HepG2 (cell line): Measurements from ENCODE around the gene SLC25A25. TPM values are rescaled to one million over a fixed set of nuclear protein-coding genes. Genes with fewer than 3 reads are reported as not detected.

Source experiments
- ATAC-seq: fragments of 200-7000 bp; cut with Tn5 transposase; 3 replicates; pipeline ENCODE4 v1.9.1; 2020; ENCODE audit warnings: mild to moderate bottlenecking, moderate library complexity
- BruUV-seq: library from RNA; stranded (reverse); fragments of 400-500 nt; replicated peaks from 2 replicates; lab custom pipeline; 2021; lab: Mats Ljungman, UMichigan
- CTCF ChIA-PET: fragments of 300-600 bp; formaldehyde crosslinking; extraction: SDS; loops from one replicate; lab custom pipeline; 2021; ENCODE audit warnings: low total read pairs, inconsistent platforms, low intra/inter-chr PET ratio; lab: Yijun Ruan, JAX
- POLR2A ChIA-PET: fragments of 350-600 bp; sonication (Branson Sonifier 250); formaldehyde crosslinking; loops from one replicate; lab custom pipeline; 2020; ENCODE audit warnings: antibody characterized with exemption, inconsistent platforms; lab: Yijun Ruan, JAX
- DNase-seq: peaks from one replicate; pipeline ENCODE4 v3.0.0-alpha.2; 2015; ENCODE audit warnings: low spot score
- FAIRE-seq: peaks from 3 replicates; lab custom pipeline; 2011; peaks lifted over from hg19 to GRCh38; lab: Jason Lieb, UNC
- H2AFZ ChIP-seq: one replicate; pipeline ENCODE4 v1.6.1; 2011; ENCODE audit warnings: low read length, inconsistent platforms
- H3K27ac ChIP-seq: fragments of 300-600 bp; 3 replicates; pipeline ENCODE4 v1.8.0; 2011; ENCODE audit warnings: mixed run types, mild to moderate bottlenecking, mixed read lengths, low read length, inconsistent platforms; ENCODE audit not compliant: insufficient read depth; ENCODE audit errors: extremely low read length
- H3K27me3 ChIP-seq, 2 experiments: fragments of 200-600 bp in 1 of 2; 2 replicates in 1 of 2; 3 replicates in 1 of 2; pipeline versions ENCODE4 v1.6.0 to v1.8.0; 2011; ENCODE audit warnings: low read length in 2 of 2, mild to moderate bottlenecking in 2 of 2, moderate library complexity in 2 of 2, inconsistent platforms in 1 of 2; ENCODE audit not compliant: insufficient read depth in 2 of 2, control insufficient read depth in 1 of 2
- H3K36me3 ChIP-seq, 2 experiments: fragments of 200-600 bp in 1 of 2; replicated peaks in 1 of 2; 2 replicates in 1 of 2; 3 replicates in 1 of 2; pipeline versions ENCODE4 v1.5.1 to v1.8.0; 2011; ENCODE audit warnings: low read length in 2 of 2, inconsistent platforms in 1 of 2; ENCODE audit not compliant: insufficient read depth in 2 of 2, control insufficient read depth in 1 of 2
- H3K4me1 ChIP-seq: 2 replicates; pipeline ENCODE4 v1.5.1; 2012; ENCODE audit warnings: low read length, inconsistent platforms; ENCODE audit not compliant: insufficient read depth
- H3K4me2 ChIP-seq: 2 replicates; pipeline ENCODE4 v1.6.0; 2011; ENCODE audit warnings: low read depth, low read length, inconsistent platforms
- H3K4me3 ChIP-seq, 3 experiments: fragments of 200-600 bp in 1 of 3; sonication (generic), shearing (Covaris generic) in 1 of 3; replicated peaks in 1 of 3; 2 replicates each; pipeline ENCODE4 v1.5.1; 2011 to 2016; ENCODE audit warnings: low read length in 3 of 3, inconsistent platforms in 2 of 3, low read depth in 2 of 3, mild to moderate bottlenecking in 2 of 3, control low read depth in 1 of 3, mixed read lengths in 1 of 3; ENCODE audit not compliant: insufficient read depth in 1 of 3
- H3K79me2 ChIP-seq: one replicate; pipeline ENCODE4 v1.6.1; 2011; ENCODE audit warnings: low read length, inconsistent platforms; ENCODE audit not compliant: insufficient read depth
- H3K9ac ChIP-seq: 2 replicates; pipeline ENCODE4 v1.6.0; 2011; ENCODE audit warnings: mild to moderate bottlenecking, low read depth, low read length, inconsistent platforms; ENCODE audit not compliant: insufficient read depth
- H3K9me3 ChIP-seq: 2 replicates; pipeline ENCODE4 v1.5.1; 2012; ENCODE audit warnings: mild to moderate bottlenecking, low read length
- H4K20me1 ChIP-seq: 2 replicates; pipeline ENCODE4 v1.6.0; 2011; ENCODE audit warnings: inconsistent platforms, mild to moderate bottlenecking, low read length, moderate library complexity; ENCODE audit not compliant: insufficient read depth
- ARNT ChIP-seq: fragments of 450-650 bp; IDR thresholded peaks from 2 replicates; pipeline ENCODE4 v1.6.1; 2017
- CC2D1A ChIP-seq: sonication (generic); formaldehyde crosslinking; IDR thresholded peaks from 2 replicates; pipeline ENCODE4 v1.8.1; 2023; ENCODE audit warnings: mild to moderate bottlenecking, missing genetic modification reagents
- CREB1 ChIP-seq, 2 experiments: fragments of 450-650 bp in 1 of 2; IDR thresholded peaks; 2 replicates each; pipeline ENCODE4 v1.6.1; 2016 to 2017; ENCODE audit warnings: control low read depth in 1 of 2, mild to moderate bottlenecking in 1 of 2, missing compliant biosample characterization in 1 of 2, missing genetic modification characterization in 1 of 2
- CREM ChIP-seq, 2 experiments: sonication (generic) in 1 of 2; formaldehyde crosslinking in 1 of 2; IDR thresholded peaks; 2 replicates each; pipeline versions ENCODE4 v1.4.0 to v1.6.1; 2016 to 2020; ENCODE audit warnings: antibody characterized with exemption in 1 of 2, mild to moderate bottlenecking in 1 of 2, missing genetic modification reagents in 1 of 2
- FOSL1 ChIP-seq: sonication (generic); formaldehyde crosslinking; IDR thresholded peaks from 2 replicates; pipeline ENCODE4 v1.9.0; 2021; ENCODE audit warnings: missing genetic modification reagents, borderline replicate concordance
- GATAD1 ChIP-seq: IDR thresholded peaks from 2 replicates; pipeline ENCODE4 v1.6.1; 2016; ENCODE audit warnings: missing genetic modification reagents, missing compliant biosample characterization
- GATAD2A ChIP-seq: IDR thresholded peaks from 2 replicates; pipeline ENCODE4 v1.6.1; 2016
- GLI4 ChIP-seq: sonication (generic); formaldehyde crosslinking; IDR thresholded peaks from 2 replicates; pipeline ENCODE4 v1.5.1; 2020; ENCODE audit warnings: missing genetic modification reagents, mild to moderate bottlenecking, moderate library complexity, borderline replicate concordance
- MEIS2 ChIP-seq: sonication (generic); formaldehyde crosslinking; IDR thresholded peaks from 2 replicates; pipeline ENCODE4 v1.9.0; 2021; ENCODE audit warnings: mild to moderate bottlenecking, missing genetic modification reagents
- NFATC3 ChIP-seq: sonication (generic); formaldehyde crosslinking; IDR thresholded peaks from 2 replicates; pipeline ENCODE4 v1.5.1; 2020; ENCODE audit warnings: mild to moderate bottlenecking, missing genetic modification reagents
- RORA ChIP-seq: sonication (generic); formaldehyde crosslinking; IDR thresholded peaks from 2 replicates; pipeline ENCODE4 v1.5.0; 2020; ENCODE audit warnings: mild to moderate bottlenecking, missing genetic modification reagents, moderate library complexity
- SIX1 ChIP-seq: sonication (generic); formaldehyde crosslinking; IDR thresholded peaks from 2 replicates; pipeline ENCODE4 v1.4.0; 2020; ENCODE audit warnings: missing genetic modification reagents, borderline replicate concordance
- ZNF629 ChIP-seq: sonication (generic); formaldehyde crosslinking; conservative IDR thresholded peaks from 2 replicates; pipeline ENCODE4 v1.5.0; 2020; ENCODE audit warnings: missing genetic modification reagents
- ZNF720 ChIP-seq: sonication (generic); formaldehyde crosslinking; IDR thresholded peaks from 2 replicates; pipeline ENCODE4 v1.4.0; 2020; ENCODE audit warnings: missing genetic modification reagents
- ZNF780A ChIP-seq: sonication (generic); formaldehyde crosslinking; IDR thresholded peaks from 2 replicates; pipeline ENCODE4 v1.8.0; 2022; ENCODE audit warnings: mild to moderate bottlenecking, missing genetic modification reagents, moderate library complexity
- ZNF792 ChIP-seq: IDR thresholded peaks from 2 replicates; pipeline ENCODE4 v1.6.1; 2016
- ZSCAN31 ChIP-seq: sonication (generic); formaldehyde crosslinking; IDR thresholded peaks from 2 replicates; pipeline ENCODE4 v1.5.0; 2020; ENCODE audit warnings: low read depth, mild to moderate bottlenecking, missing genetic modification reagents
- WGBS: methylation state at CpG from one replicate; pipeline ENCODE4 v1.1.6; 2017; ENCODE audit warnings: low lambda C conversion rate; 5-methylcytosine and 5-hydroxymethylcytosine counted together
- in situ Hi-C: cut with HindIII; loops from 2 replicates; pipeline ENCODE4 v1.10.0; 2017; ENCODE audit warnings: low pct_unique_long_range_greater_than_20kb; ENCODE audit not compliant: extremely low pct_ligation_motif_present
- intact Hi-C: fragments of 100-400 bp; cut with micrococcal nuclease; formaldehyde crosslinking; loops from one replicate; pipeline ENCODE4 v1.10.0; 2022; ENCODE audit not compliant: unreplicated experiment
- polyA plus RNA-seq, 8 experiments: library from polyadenylated mRNA; depleted of rRNA in 3 of 8; stranded (reverse) in 7 of 8; unstranded in 1 of 8; fragments of >200 nt; fragmentation: Illumina TruSeq in 4 of 8; extraction: Trizol in 4 of 8; gene quantifications; 2 replicates each; pipeline versions ENCODE4 v1.2.1 to v1.2.3, GENCODE V29; 2011 to 2016; ENCODE audit warnings: low read depth in 4 of 8, missing spikeins in 1 of 8, mixed read lengths in 1 of 8; ENCODE audit not compliant: insufficient read depth in 1 of 8
- total RNA-seq, 5 experiments: library from RNA; depleted of rRNA; stranded (reverse); fragments of >200 nt; fragmentation: Illumina TruSeq; extraction: Trizol; gene quantifications; 2 replicates each; pipeline ENCODE4 v1.2.3, GENCODE V29; 2016; ENCODE audit warnings: low read depth in 1 of 5

The SLC25A25 gene
- total and polyA plus RNA-seq, 2 of the 13 experiments (the other 11 are each of a cell fraction or from before 2014, with no cell fraction given) = 10.5 to 24.8 TPM

DNA sequence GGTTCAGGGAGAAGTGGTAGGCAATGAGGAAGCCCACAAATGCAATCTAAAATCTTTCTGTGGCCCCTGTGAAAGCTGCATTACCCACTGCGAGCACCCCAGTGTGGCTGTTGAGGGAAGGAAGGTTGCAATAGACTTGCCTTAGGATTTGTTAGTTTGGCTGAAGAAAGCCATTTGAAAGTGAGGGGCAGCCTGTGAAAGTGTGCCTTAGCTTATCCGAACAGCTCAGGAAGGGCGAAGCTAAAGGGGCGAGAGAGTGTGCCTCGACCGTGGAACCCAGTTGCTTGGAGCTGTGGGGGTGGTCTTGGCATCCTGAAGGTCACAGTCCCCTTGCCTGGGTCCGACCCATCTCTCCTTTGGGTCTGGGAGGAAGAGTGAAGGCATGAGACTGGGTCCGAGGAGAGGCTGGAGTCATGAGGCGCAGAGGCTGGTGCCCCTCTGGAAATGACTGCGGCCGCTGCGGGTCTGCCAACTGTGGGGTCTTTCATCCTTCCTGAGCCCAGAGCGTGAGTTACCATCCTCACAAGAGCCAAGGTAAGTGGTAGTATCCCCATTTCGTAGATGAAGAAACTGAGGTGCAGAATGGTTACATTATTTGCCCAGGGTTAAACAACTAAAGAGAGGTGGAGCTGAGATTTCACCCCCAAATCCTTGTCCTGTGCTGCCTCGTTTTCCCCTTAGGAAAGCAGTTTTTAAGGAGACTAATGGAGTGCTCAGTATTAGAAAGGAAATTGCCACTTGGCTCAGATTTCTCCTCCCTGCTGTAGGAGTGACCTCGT, 24.4 kb downstream of the SLC25A25 start:
- intact Hi-C loops = no loop called here
- H3K9ac ChIP-seq = no peak overlapping the region
- no peak overlapping the region for H3K4me3 ChIP-seq
- no peaks in the 10 kb centered on the region for H3K9me3 ChIP-seq
- H3K36me3 ChIP-seq = no peaks in the 10 kb centered on the region; a peak in 3 of 5 replicates
- H4K20me1 ChIP-seq = no peaks in the 10 kb centered on the region
- 91% methylated on average over 16 of the region's 16 CpGs for WGBS
- no peak overlapping the region for H2AFZ ChIP-seq
- no peak overlapping the region for H3K27ac ChIP-seq
- ATAC-seq (no peak), DNase-seq (no peak), FAIRE-seq (no peak)
- no peak for TF ChIP-seq ZNF720 (CRISPR knock-in tag)
- no peak for TF ChIP-seq CREB1 (IDR thresholded peaks at IDR 0.05)
- TF ChIP-seq CREB1 (CRISPR knock-in tag; IDR thresholded peaks at IDR 0.05) = no peak
- no peak for TF ChIP-seq ZSCAN31 (CRISPR knock-in tag)
- TF ChIP-seq ZNF629 (CRISPR knock-in tag) = peak; percentile 62
- H3K79me2 ChIP-seq = peaks cover 17% of the 10 kb centered on the region
- in situ Hi-C loops = no loop called here
- H3K4me1 ChIP-seq = peaks cover 44% of the 10 kb centered on the region
- BruUV-seq = no TSS peak
- POLR2A ChIA-PET = no interaction called here
- CTCF ChIA-PET = no interaction called here
- no peaks in the 10 kb centered on the region for H3K27me3 ChIP-seq
- no peak overlapping the region for H3K4me2 ChIP-seq

GRCh38 chr9:128093011-128093410, 25.0 kb downstream of the SLC25A25 start:
- no peaks in the 10 kb centered on the region for H3K9me3 ChIP-seq
- peaks cover 14% of the 10 kb centered on the region for H3K79me2 ChIP-seq
- H3K36me3 ChIP-seq = no peaks in the 10 kb centered on the region; a peak in 3 of 5 replicates
- intact Hi-C loops (no loop called here), in situ Hi-C loops (no loop called here)
- TF ChIP-seq MEIS2 = no peak
- no peak for TF ChIP-seq NFATC3 (CRISPR knock-in tag)
- TF ChIP-seq SIX1 (CRISPR knock-in tag) = no peak
- no peak for TF ChIP-seq CC2D1A (CRISPR knock-in tag)
- TF ChIP-seq CREM (IDR thresholded peaks at IDR 0.05) = no peak
- no peak for TF ChIP-seq CREM (CRISPR knock-in tag; IDR thresholded peaks at IDR 0.05)
- no peak for TF ChIP-seq GATAD1 (CRISPR knock-in tag)
- no peak for TF ChIP-seq GLI4 (CRISPR knock-in tag)
- TF ChIP-seq GATAD2A (CRISPR knock-in tag) = no peak
- TF ChIP-seq ARNT = no peak
- no peak for TF ChIP-seq RORA
- TF ChIP-seq ZNF792 = no peak
- TF ChIP-seq FOSL1 (CRISPR knock-in tag) = no peak
- no peak for TF ChIP-seq ZNF780A
- H3K4me2 ChIP-seq = no peak overlapping the region
- H2AFZ ChIP-seq = no peak overlapping the region
- H3K9ac ChIP-seq = no peak overlapping the region
- peaks cover 46% of the 10 kb centered on the region for H3K4me1 ChIP-seq
- H3K27me3 ChIP-seq = no peaks in the 10 kb centered on the region
- H3K27ac ChIP-seq = no peak overlapping the region
- no peaks in the 10 kb centered on the region for H4K20me1 ChIP-seq
- CTCF ChIA-PET = no interaction called here
- no peak overlapping the region for H3K4me3 ChIP-seq
- FAIRE-seq (no peak), DNase-seq (no peak), ATAC-seq (no peak)
- no TSS peak for BruUV-seq
- POLR2A ChIA-PET = no interaction called here
- WGBS = 94% methylated on average over 4 of the region's 4 CpGs
